ENCODE measurements around the gene VTI1A. TPM values are rescaled to one million over a fixed set of nuclear protein-coding genes. Genes with fewer than 3 reads are reported as not detected.

VTI1A gene
- total RNA-seq, 4 donors from 2014 or later = 21.5 to 50.6 (median 37.5) TPM

DNA sequence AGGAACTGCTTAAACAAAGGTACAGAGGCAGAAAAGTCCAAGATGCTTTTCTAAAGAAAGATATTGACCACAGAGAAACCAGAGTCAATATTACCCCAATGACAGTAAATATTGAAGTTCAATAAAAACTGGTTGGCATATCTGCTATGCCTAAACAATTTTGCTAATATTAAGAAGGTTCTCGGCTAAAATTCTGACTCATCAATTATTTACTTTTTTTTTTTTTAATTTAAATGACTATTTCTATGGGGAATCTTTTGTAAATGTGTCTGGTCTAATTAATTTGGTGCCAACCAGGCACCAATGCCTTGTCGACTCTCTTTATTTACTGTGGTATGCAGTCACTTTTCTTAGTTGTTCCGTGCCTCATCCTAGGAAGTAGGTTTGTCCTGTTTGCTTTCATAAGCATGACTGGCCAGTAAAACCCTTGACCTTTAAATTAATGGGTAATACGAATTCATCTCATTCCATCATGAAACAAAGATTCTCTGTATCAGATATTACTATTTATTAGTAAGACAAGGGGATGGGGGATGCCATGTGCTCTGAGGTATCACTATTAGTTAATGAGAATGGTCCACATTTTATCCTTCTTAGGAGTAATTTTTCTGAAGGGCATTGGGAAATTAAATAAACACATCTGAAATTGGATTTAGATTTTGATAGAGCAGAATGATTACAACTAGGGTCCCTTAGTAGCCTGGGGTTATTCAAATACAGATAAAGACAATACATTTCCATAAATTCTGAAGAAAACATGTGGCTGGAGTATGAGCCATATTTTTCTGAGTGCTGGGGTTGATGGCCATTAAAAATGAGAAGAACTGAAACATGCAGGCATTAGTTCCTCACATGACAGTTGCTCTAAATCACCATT lies 154.4 kb downstream of the VTI1A start:
- Histone ChIP-seq H3K9me3 (no peaks in the 10 kb centered on the region), H3K27ac (no peak overlapping the region), H3K36me3 (no peaks in the 10 kb centered on the region), H3K27me3 (no peaks in the 10 kb centered on the region), H3K4me3 (no peak overlapping the region), H3K4me1 (no peaks in the 10 kb centered on the region)
- intact Hi-C loops (cut with DNase I; ENCODE audit: low total_unique reads) = no loop called here
- TF ChIP-seq, protein P1, sequence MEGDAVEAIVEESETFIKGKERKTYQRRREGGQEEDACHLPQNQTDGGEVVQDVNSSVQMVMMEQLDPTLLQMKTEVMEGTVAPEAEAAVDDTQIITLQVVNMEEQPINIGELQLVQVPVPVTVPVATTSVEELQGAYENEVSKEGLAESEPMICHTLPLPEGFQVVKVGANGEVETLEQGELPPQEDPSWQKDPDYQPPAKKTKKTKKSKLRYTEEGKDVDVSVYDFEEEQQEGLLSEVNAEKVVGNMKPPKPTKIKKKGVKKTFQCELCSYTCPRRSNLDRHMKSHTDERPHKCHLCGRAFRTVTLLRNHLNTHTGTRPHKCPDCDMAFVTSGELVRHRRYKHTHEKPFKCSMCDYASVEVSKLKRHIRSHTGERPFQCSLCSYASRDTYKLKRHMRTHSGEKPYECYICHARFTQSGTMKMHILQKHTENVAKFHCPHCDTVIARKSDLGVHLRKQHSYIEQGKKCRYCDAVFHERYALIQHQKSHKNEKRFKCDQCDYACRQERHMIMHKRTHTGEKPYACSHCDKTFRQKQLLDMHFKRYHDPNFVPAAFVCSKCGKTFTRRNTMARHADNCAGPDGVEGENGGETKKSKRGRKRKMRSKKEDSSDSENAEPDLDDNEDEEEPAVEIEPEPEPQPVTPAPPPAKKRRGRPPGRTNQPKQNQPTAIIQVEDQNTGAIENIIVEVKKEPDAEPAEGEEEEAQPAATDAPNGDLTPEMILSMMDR (IDR thresholded peaks at IDR 0.05) = no peak
- no peak for TF ChIP-seq POLR2A (IDR thresholded peaks at IDR 0.05)
- no peak for DNase-seq

DNA sequence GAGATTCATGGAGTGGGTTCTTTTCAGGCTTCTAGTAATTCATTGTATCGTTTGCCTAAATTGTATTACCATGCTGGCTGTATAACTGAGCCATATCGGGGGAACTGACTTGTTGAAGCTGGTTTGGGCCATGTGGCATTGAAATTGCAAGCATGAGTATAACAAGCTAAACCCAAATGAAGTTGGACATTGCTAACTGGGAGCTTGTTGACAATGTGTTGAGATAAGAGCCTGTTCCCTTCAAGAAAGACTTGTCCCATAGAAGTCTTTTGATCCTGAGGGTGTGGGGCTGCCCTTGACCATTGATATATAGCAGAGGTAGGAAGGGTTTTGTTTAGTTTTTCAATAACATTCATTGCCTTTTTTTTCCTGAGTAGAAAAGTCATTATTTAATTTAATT lies 156.0 kb downstream of the VTI1A start:
- intact Hi-C loops (cut with DNase I; ENCODE audit: low total_unique reads) = no loop called here
- H3K4me3 ChIP-seq = no peak overlapping the region
- TF ChIP-seq, protein P1 (IDR thresholded peaks at IDR 0.05) = no peak
- TF ChIP-seq POLR2A (IDR thresholded peaks at IDR 0.05) = no peak
- H3K27me3 ChIP-seq = no peaks in the 10 kb centered on the region
- no peaks in the 10 kb centered on the region for H3K4me1 ChIP-seq
- H3K27ac ChIP-seq = no peak overlapping the region
- DNase-seq = no peak
- no peaks in the 10 kb centered on the region for H3K36me3 ChIP-seq
- H3K9me3 ChIP-seq = no peaks in the 10 kb centered on the region

DNA sequence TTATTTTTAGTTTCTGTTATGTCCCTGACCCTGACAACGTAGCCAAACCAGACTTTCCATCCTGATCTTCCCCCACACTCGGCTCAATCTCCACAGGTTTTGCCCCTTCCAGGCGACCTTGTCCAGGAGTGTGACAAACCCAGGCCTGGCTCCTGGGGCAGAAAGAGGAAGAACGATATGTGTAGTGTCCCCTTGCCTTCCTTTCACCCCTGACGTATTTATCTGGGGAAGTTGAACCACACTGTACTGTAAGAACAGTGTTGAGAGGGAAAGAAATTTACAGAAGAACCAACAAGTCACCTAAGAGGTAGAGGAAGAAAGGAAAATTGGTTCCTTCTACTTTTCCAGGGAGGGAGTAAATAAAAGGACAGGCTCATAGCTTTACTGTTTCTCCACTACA lies 158.0 kb downstream of the VTI1A start:
- no peak overlapping the region for H3K27ac ChIP-seq
- no peaks in the 10 kb centered on the region for H3K36me3 ChIP-seq
- no peaks in the 10 kb centered on the region for H3K27me3 ChIP-seq
- H3K4me3 ChIP-seq = no peak overlapping the region
- no peaks in the 10 kb centered on the region for H3K4me1 ChIP-seq
- H3K9me3 ChIP-seq = no peaks in the 10 kb centered on the region
- TF ChIP-seq, protein P1 (IDR thresholded peaks at IDR 0.05) = no peak
- TF ChIP-seq POLR2A (IDR thresholded peaks at IDR 0.05) = no peak
- no peak for DNase-seq
- intact Hi-C loops (cut with DNase I; ENCODE audit: low total_unique reads) = no loop called here

DNA sequence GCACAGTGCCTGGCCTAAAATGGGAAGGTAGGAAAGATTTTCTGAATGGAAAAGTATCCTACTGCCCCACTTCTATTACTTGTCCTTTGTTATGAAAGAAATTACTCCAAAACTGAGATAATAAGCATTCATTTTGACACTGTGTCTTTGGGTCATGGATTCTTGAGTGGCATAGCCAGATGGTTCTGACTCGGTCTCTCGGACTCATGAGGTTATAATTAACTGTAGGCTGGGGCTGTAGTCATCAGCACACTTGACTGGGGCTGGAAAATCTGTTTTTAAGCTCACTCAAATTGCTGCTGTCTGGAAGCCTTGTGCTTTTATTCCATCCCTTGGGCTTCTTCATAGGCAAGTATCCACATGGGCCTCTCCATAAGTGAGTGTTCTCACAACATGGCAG lies 160.5 kb downstream of the VTI1A start:
- no peaks in the 10 kb centered on the region for H3K27me3 ChIP-seq
- H3K27ac ChIP-seq = no peak overlapping the region
- H3K9me3 ChIP-seq = no peaks in the 10 kb centered on the region
- no peaks in the 10 kb centered on the region for H3K4me1 ChIP-seq
- intact Hi-C loops (cut with DNase I; ENCODE audit: low total_unique reads) = no loop called here
- no peak for DNase-seq
- H3K4me3 ChIP-seq = no peak overlapping the region
- TF ChIP-seq, protein P1 (IDR thresholded peaks at IDR 0.05) = no peak
- TF ChIP-seq POLR2A (IDR thresholded peaks at IDR 0.05) = no peak
- no peaks in the 10 kb centered on the region for H3K36me3 ChIP-seq

DNA sequence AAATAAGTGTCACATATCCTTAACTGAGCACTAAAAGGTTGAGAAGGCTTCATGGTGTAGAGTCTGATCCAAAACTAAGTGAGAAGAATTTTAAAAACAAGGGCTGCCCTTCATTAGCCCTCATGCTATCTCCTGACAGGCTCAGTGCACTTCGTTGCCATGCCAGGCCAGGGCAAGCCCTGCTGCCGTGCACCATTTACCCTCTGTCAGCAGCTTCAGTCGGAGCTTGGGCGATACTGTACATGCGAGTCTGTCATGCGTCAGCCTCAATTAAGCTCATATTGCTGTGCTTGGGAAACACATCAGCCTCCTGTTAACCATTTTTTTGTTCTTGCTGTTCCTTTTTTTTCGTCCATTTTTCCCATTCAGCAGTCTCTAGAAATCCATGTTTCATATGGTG lies 166.6 kb downstream of the VTI1A start:
- TF ChIP-seq, protein P1 (IDR thresholded peaks at IDR 0.05) = no peak
- no peak for TF ChIP-seq POLR2A (IDR thresholded peaks at IDR 0.05)
- H3K4me1 ChIP-seq = no peaks in the 10 kb centered on the region
- no peak overlapping the region for H3K4me3 ChIP-seq
- intact Hi-C loops (cut with DNase I; ENCODE audit: low total_unique reads) = no loop called here
- H3K27me3 ChIP-seq = no peaks in the 10 kb centered on the region
- H3K9me3 ChIP-seq = no peaks in the 10 kb centered on the region
- H3K36me3 ChIP-seq = no peaks in the 10 kb centered on the region
- no peak for DNase-seq
- H3K27ac ChIP-seq = no peak overlapping the region

All from uterus (tissue), 4 donors.